PC-3 (cell line): Measurements from ENCODE around the gene MYLK. TPM values are rescaled to one million over a fixed set of nuclear protein-coding genes. Genes with fewer than 3 reads are reported as not detected.
A peak's percentile ranks its signal among the peaks of the same experiment; 100 is the strongest.

Source experiments
- ATAC-seq: fragments of 200-7000 bp; cut with Tn5 transposase; 2 replicates; pipeline ENCODE4 v1.9.1; 2020; ENCODE audit warnings: mild to moderate bottlenecking, moderate library complexity
- BruUV-seq: library from RNA; stranded (reverse); fragments of 400-500 nt; replicated peaks from 2 replicates; lab custom pipeline; 2021; lab: Mats Ljungman, UMichigan
- CTCF ChIA-PET: fragments of 300-600 bp; sonication (Branson Sonifier 250); formaldehyde crosslinking; loops from one replicate; lab custom pipeline; 2022; ENCODE audit warnings: antibody characterized with exemption; lab: Charles Lee
- POLR2A ChIA-PET: fragments of 300-600 bp; sonication (Branson Sonifier 250); formaldehyde crosslinking; loops from one replicate; lab custom pipeline; 2022; ENCODE audit warnings: antibody characterized with exemption; ENCODE audit not compliant: unreplicated experiment; lab: Charles Lee
- DNase-seq: peaks from one replicate; pipeline ENCODE4 v3.0.0-alpha.2; 2015
- H2AFZ ChIP-seq: fragments of 300-600 bp; sonication (generic); 2 replicates; pipeline ENCODE4 v1.6.0; 2016; ENCODE audit warnings: antibody characterized with exemption, low read length
- H3F3A ChIP-seq: fragments of 300-600 bp; sonication (generic); one replicate; pipeline ENCODE4 v1.6.0; 2017; ENCODE audit warnings: antibody characterized with exemption, low read length, control low read depth, mild to moderate bottlenecking; ENCODE audit not compliant: unreplicated experiment
- H3K27ac ChIP-seq: fragments of 300-600 bp; sonication (generic); 2 replicates; pipeline ENCODE4 v1.5.1; 2016; ENCODE audit warnings: mild to moderate bottlenecking, low read length
- H3K27me3 ChIP-seq: fragments of 300-600 bp; sonication (generic); 2 replicates; pipeline ENCODE4 v1.6.1; 2016; ENCODE audit warnings: low read length, mixed read lengths
- H3K36me3 ChIP-seq: fragments of 300-600 bp; sonication (generic); 2 replicates; pipeline ENCODE4 v1.6.1; 2016; ENCODE audit warnings: low read depth, mixed run types, low read length, mixed read lengths
- H3K4me1 ChIP-seq: fragments of 300-600 bp; sonication (generic); 2 replicates; pipeline ENCODE4 v1.5.1; 2016; ENCODE audit warnings: low read length; ENCODE audit not compliant: insufficient read depth
- H3K4me2 ChIP-seq: fragments of 300-600 bp; sonication (generic); 2 replicates; pipeline ENCODE4 v1.6.0; 2016; ENCODE audit warnings: low read length
- H3K4me3 ChIP-seq: fragments of 300-600 bp; sonication (generic); 2 replicates; pipeline ENCODE4 v1.5.1; 2016; ENCODE audit warnings: mild to moderate bottlenecking, low read length, mixed read lengths
- H3K79me2 ChIP-seq: fragments of 300-600 bp; sonication (generic); 2 replicates; pipeline ENCODE4 v1.6.1; 2017; ENCODE audit warnings: low read length, mixed read lengths
- H3K9ac ChIP-seq: fragments of 300-600 bp; sonication (generic); 2 replicates; pipeline ENCODE4 v1.6.0; 2016; ENCODE audit warnings: mild to moderate bottlenecking, low read length
- H3K9me2 ChIP-seq: fragments of 300-600 bp; sonication (generic); replicated peaks from 2 replicates; pipeline ENCODE4 v1.6.1; 2016; ENCODE audit warnings: mixed run types, low read length, mixed read lengths
- H3K9me3 ChIP-seq: fragments of 300-600 bp; sonication (generic); 2 replicates; pipeline ENCODE4 v1.6.1; 2016; ENCODE audit warnings: low read length, mixed read lengths
- H4K20me1 ChIP-seq: fragments of 300-600 bp; sonication (generic); 2 replicates; pipeline ENCODE4 v1.6.1; 2016; ENCODE audit warnings: low read length, mixed read lengths
- EZH2 ChIP-seq: fragments of 300-600 bp; sonication (generic); IDR thresholded peaks from one replicate; pipeline ENCODE4 v1.6.1; 2017; ENCODE audit warnings: antibody characterized with exemption, mild to moderate bottlenecking, low read length; ENCODE audit not compliant: unreplicated experiment
- EZH2phosphoT487 ChIP-seq: fragments of 300-600 bp; sonication (generic); IDR thresholded peaks from 2 replicates; pipeline ENCODE4 v1.6.1; 2018; ENCODE audit warnings: mild to moderate bottlenecking, antibody characterized with exemption, low read length, borderline replicate concordance
- intact Hi-C: fragments of 100-400 bp; cut with micrococcal nuclease; formaldehyde crosslinking; loops from 2 replicates; pipeline ENCODE4 v1.9.0; 2023
- total RNA-seq: library from RNA; depleted of rRNA; stranded (reverse); fragments of >200 nt; gene quantifications from 2 replicates; pipeline ENCODE4 v1.2.3, GENCODE V29; 2014
- TF ChIP-seq, protein P1 (sequence below): fragments of 300-600 bp; sonication (generic); conservative IDR thresholded peaks from 2 replicates; pipeline ENCODE4 v1.5.1; 2017; ENCODE audit warnings: antibody characterized with exemption, low read depth, mild to moderate bottlenecking, low read length

Gene MYLK
- total RNA-seq, 1 experiment from 2014 or later = 6.9 TPM

DNA sequence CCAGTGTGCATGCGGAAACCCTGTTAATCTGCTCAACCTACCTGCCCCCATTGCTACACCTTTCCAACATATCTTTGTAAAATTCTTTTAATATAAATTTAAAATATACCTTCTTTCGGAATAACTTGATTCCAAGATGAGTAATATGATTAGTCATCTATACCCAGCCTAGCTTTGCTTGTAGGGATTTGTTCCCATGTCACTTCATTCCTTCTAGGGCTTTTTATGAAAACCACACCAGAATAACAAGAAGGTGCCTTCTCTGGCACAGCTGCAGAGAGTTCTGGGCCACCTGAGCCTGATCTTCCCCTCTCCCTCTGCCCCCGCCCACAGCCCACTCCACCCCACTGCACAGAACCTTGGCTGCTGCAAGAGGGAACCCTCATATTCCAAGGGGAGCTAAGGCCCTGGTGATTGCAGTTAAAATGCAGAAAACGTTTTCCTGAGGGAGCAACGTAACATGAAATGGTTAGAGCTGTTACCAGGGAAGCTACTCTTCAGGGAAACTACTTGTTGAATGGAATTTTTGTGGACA is 260.7 kb downstream of the MYLK start:
- no peak for TF ChIP-seq EZH2
- TF ChIP-seq EZH2phosphoT487 = no peak
- TF ChIP-seq, protein P1, sequence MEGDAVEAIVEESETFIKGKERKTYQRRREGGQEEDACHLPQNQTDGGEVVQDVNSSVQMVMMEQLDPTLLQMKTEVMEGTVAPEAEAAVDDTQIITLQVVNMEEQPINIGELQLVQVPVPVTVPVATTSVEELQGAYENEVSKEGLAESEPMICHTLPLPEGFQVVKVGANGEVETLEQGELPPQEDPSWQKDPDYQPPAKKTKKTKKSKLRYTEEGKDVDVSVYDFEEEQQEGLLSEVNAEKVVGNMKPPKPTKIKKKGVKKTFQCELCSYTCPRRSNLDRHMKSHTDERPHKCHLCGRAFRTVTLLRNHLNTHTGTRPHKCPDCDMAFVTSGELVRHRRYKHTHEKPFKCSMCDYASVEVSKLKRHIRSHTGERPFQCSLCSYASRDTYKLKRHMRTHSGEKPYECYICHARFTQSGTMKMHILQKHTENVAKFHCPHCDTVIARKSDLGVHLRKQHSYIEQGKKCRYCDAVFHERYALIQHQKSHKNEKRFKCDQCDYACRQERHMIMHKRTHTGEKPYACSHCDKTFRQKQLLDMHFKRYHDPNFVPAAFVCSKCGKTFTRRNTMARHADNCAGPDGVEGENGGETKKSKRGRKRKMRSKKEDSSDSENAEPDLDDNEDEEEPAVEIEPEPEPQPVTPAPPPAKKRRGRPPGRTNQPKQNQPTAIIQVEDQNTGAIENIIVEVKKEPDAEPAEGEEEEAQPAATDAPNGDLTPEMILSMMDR = no peak
- Histone ChIP-seq H3K4me3 (no peak overlapping the region), H3K4me2 (peak overlapping the region; percentile 60), H3K9ac (no peak overlapping the region), H3K9me2 (no peaks in the 10 kb centered on the region), H3K4me1 (peaks cover 39% of the 10 kb centered on the region), H3K9me3 (no peaks in the 10 kb centered on the region), H3K27ac (peak overlapping the region; percentile 68), H3K27me3 (no peaks in the 10 kb centered on the region), H2AFZ (no peak overlapping the region), H3F3A (no peaks in the 10 kb centered on the region), H4K20me1 (no peaks in the 10 kb centered on the region), H3K79me2 (no peaks in the 10 kb centered on the region), H3K36me3 (no peaks in the 10 kb centered on the region)
- DNase-seq = peak; percentile 87
- peak; percentile 74 for ATAC-seq
- CTCF ChIA-PET = interaction anchor here (0.5 to 1.1 kb wide), 2 partner anchors 19 to 409 kb away, joined by 3 to 6 read pairs; no protein-coding TSS in a partner anchor
- no TSS peak for BruUV-seq
- intact Hi-C loops = loop anchor here (1.0 to 2.0 kb wide), 2 partner anchors 18 to 39 kb away; partner anchors contain the start of gene HACD2
- POLR2A ChIA-PET = interaction anchor here (0.6 kb wide), 1 partner anchor 28 kb away, joined by 6 read pairs; no protein-coding TSS in a partner anchor

DNA sequence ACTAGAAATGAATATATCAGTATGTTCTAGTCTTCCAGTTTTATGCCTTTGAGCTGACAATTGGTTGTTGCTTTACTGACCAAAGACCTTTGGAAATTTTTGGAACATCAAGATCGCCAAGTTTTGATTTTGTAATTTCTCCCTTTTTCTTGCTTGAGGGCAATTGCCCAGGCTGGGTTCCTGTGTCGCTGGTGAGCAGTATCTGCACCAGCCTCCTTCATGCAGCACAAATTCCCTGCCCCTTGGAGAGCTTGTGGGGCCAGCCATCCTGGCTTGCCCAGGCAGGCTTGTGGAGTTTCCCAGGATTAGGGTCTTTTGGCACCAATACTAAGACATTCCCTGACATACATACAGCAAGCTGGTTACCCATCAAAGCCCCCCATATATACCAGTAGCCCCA is 261.4 kb downstream of the MYLK start:
- POLR2A ChIA-PET = interaction anchor here (0.6 kb wide), 1 partner anchor 27 kb away, joined by 6 read pairs; no protein-coding TSS in a partner anchor
- ATAC-seq (no peak), DNase-seq (no peak)
- CTCF ChIA-PET = interaction anchor here (0.5 to 1.1 kb wide), 2 partner anchors 20 to 410 kb away, joined by 3 to 6 read pairs; no protein-coding TSS in a partner anchor
- BruUV-seq = no TSS peak
- Histone ChIP-seq H2AFZ (no peak overlapping the region), H3K36me3 (no peaks in the 10 kb centered on the region), H3K27ac (peak overlapping the region; percentile 54), H3K9ac (no peak overlapping the region), H4K20me1 (no peaks in the 10 kb centered on the region), H3K9me3 (no peaks in the 10 kb centered on the region), H3K27me3 (no peaks in the 10 kb centered on the region), H3K4me1 (peaks cover 46% of the 10 kb centered on the region), H3K79me2 (no peaks in the 10 kb centered on the region), H3K9me2 (no peaks in the 10 kb centered on the region), H3K4me3 (no peak overlapping the region), H3F3A (no peaks in the 10 kb centered on the region), H3K4me2 (peak overlapping the region; percentile 54)
- intact Hi-C loops = loop anchor here (1.0 to 2.0 kb wide), 2 partner anchors 17 to 38 kb away; partner anchors contain the start of gene HACD2
- TF ChIP-seq EZH2 (no peak), EZH2phosphoT487 (no peak)
- TF ChIP-seq, protein P1 = no peak

DNA sequence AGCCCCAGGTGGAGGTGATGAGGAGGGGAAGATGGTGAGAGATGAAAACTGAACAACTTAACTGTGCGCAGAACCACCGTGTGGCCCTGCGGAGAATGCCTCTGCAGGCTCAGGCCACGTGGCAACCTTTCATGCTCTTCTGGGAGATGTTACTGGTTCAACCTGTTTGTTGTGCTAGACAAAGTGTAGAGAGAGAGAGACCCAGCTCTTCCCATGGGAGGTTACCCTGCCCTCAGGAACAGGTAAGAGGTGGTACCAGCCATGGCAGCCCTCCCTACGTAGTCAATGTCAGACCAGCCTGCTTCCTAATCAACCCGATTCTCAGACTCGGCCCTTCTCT is 262.3 kb downstream of the MYLK start:
- Histone ChIP-seq H3K9me2 (no peaks in the 10 kb centered on the region), H3K27me3 (no peaks in the 10 kb centered on the region), H3K9me3 (no peaks in the 10 kb centered on the region), H3K4me3 (no peak overlapping the region), H3K36me3 (no peaks in the 10 kb centered on the region), H3K4me1 (peaks cover 47% of the 10 kb centered on the region), H3K27ac (no peak overlapping the region), H3K4me2 (no peak overlapping the region), H3K9ac (no peak overlapping the region), H2AFZ (no peak overlapping the region), H4K20me1 (no peaks in the 10 kb centered on the region), H3F3A (no peaks in the 10 kb centered on the region), H3K79me2 (no peaks in the 10 kb centered on the region)
- ChIA-PET CTCF (no interaction called here), POLR2A (no interaction called here)
- ATAC-seq = no peak
- no TSS peak for BruUV-seq
- TF ChIP-seq, protein P1 = no peak
- no peak for TF ChIP-seq EZH2
- no peak for TF ChIP-seq EZH2phosphoT487
- intact Hi-C loops = loop anchor here (2.0 kb wide), 1 partner anchor 37 kb away; the partner anchor contains the start of gene HACD2
- DNase-seq = no peak
